Skin of body (tissue), 2 donors: ENCODE data around the gene CMTM5. TPM values are rescaled to one million over a fixed set of nuclear protein-coding genes. Genes with fewer than 3 reads are reported as not detected.
A peak's percentile ranks its signal among the peaks of the same experiment; 100 is the strongest.

Experiments used
- DNase-seq: peaks from one replicate; lab custom pipeline; 2025; lab: John Stamatoyannopoulos, UW
- total RNA-seq: library from RNA; depleted of rRNA; stranded (reverse); fragments of >200 nt; gene quantifications from one replicate; pipeline ENCODE4 v1.2.3, GENCODE V29; 2014

The CMTM5 gene
- total RNA-seq, 1 donor from 2014 or later = 2.7 TPM

GRCh38 chr14:23358042-23358441, 18.8 kb upstream of the CMTM5 start:
- DNase-seq = no peak

GRCh38 chr14:23358553-23359166, 18.2 kb upstream of the CMTM5 start:
- DNase-seq = no peak

GRCh38 chr14:23359167-23359626, 17.6 kb upstream of the CMTM5 start:
- no peak for DNase-seq

GRCh38 chr14:23359722-23360447, 17.0 kb upstream of the CMTM5 start:
- DNase-seq = no peak

- DNase-seq = no peak
Observed at GRCh38 chr14:23360496-23360895, 16.4 kb upstream of the CMTM5 start.

- no peak for DNase-seq
Observed at GRCh38 chr14:23361320-23361719, 15.5 kb upstream of the CMTM5 start.

- DNase-seq = no peak
Observed at GRCh38 chr14:23361763-23362162, 15.1 kb upstream of the CMTM5 start.

GRCh38 chr14:23362200-23362599, 14.6 kb upstream of the CMTM5 start:
- no peak for DNase-seq

GRCh38 chr14:23364164-23365035, 12.4 kb upstream of the CMTM5 start:
- peak; percentile 58 for DNase-seq

GRCh38 chr14:23365036-23365731, 11.7 kb upstream of the CMTM5 start, which contains the start of gene EFS:
TSS of gene EFS (minus strand) at chr14:23365172. CDS start at chr14:23365025, 147 bp downstream.
- DNase-seq = peak; percentile 24

GRCh38 chr14:23365732-23366425, 11.0 kb upstream of the CMTM5 start:
- peak; percentile 90 for DNase-seq

GRCh38 chr14:23366426-23366921, 10.4 kb upstream of the CMTM5 start:
- DNase-seq = peak; percentile 90

- DNase-seq = no peak
Observed at GRCh38 chr14:23370221-23370620, 6.6 kb upstream of the CMTM5 start.

- no peak for DNase-seq
Observed at GRCh38 chr14:23371865-23372264, 5.0 kb upstream of the CMTM5 start.

GRCh38 chr14:23372509-23372908, 4.3 kb upstream of the CMTM5 start, which contains the start of gene IL25:
TSS of gene IL25 (plus strand) at chr14:23372809.
- DNase-seq = no peak

- no peak for DNase-seq
Observed at GRCh38 chr14:23373041-23373440, 3.8 kb upstream of the CMTM5 start.

- DNase-seq = no peak
Observed at GRCh38 chr14:23375527-23376251, 1.2 kb upstream of the CMTM5 start.

- no peak for DNase-seq
Observed at GRCh38 chr14:23377198-23377550, 328 bp downstream of the CMTM5 start.

- DNase-seq = no peak
Observed at GRCh38 chr14:23377573-23378563, 1.0 kb downstream of the CMTM5 start.
